PFSK-1 (cell line): ENCODE data around the gene LHX4.

Source experiments
- POLR2AphosphoS5 ChIP-seq: IDR thresholded peaks from 2 replicates; pipeline ENCODE4 v1.6.1; 2012; ENCODE audit warnings: low read depth, mild to moderate bottlenecking, control low read depth, low read length, moderate library complexity
- REST ChIP-seq, 2 experiments: IDR thresholded peaks; 2 replicates each; pipeline versions ENCODE4 v1.6.1 to v1.8.0; 2011 to 2012; ENCODE audit warnings: low read depth in 2 of 2, low read length in 2 of 2, control low read depth in 1 of 2, inconsistent platforms in 1 of 2, mild to moderate bottlenecking in 1 of 2, moderate library complexity in 1 of 2; ENCODE audit not compliant: insufficient read depth in 1 of 2
- TAF1 ChIP-seq: IDR thresholded peaks from 2 replicates; pipeline ENCODE4 v1.6.1; 2012; ENCODE audit warnings: low read length, control low read depth, borderline replicate concordance; ENCODE audit not compliant: insufficient read depth

GRCh38 chr1:180279651-180280050 is 49.6 kb downstream of the LHX4 start:
- TF ChIP-seq TAF1 (no peak), REST (IDR thresholded peaks at IDR 0.05; ENCODE audit: insufficient read depth in 1 of 2, low read depth in 2 of 2, low read length in 2 of 2) (no peak), POLR2AphosphoS5 (no peak)
